ENCODE results near the gene NFKBIL1. TPM values are rescaled to one million over a fixed set of nuclear protein-coding genes. Genes with fewer than 3 reads are reported as not detected.
A peak's percentile ranks its signal among the peaks of the same experiment; 100 is the strongest.
"Not testable (repeated sequence)": the region's sequence is repeated elsewhere in the genome, so short reads cannot be mapped to it uniquely, and the experiment has no call there.

The NFKBIL1 gene
- total and polyA plus RNA-seq, 2 of the 4 experiments (the other 2 are of a cell fraction), result 7.8 to 10.8 TPM

GRCh38 chr6:31588871-31589650 is 41.7 kb downstream of the NFKBIL1 start:
- H3K27ac ChIP-seq (ENCODE audit: insufficient read depth, low read length), result no peak overlapping the region
- H4K8ac ChIP-seq (ENCODE audit: low read depth in 2 of 2, low read length in 2 of 2), result no peak overlapping the region
- H2AFZ ChIP-seq (replicated peaks; ENCODE audit: low read length, poor library complexity), result peak overlapping the region; percentile 60
- H3K79me1 ChIP-seq (ENCODE audit: low read depth in 1 of 2, low read length in 2 of 2), result no peaks in the 10 kb centered on the region
- H3K9ac ChIP-seq (ENCODE audit: low read depth, low read length), result no peak overlapping the region
- H3K14ac ChIP-seq (replicated peaks; ENCODE audit: low read depth, low read length), result no peak overlapping the region
- no peak overlapping the region for H3K56ac ChIP-seq (ENCODE audit: extremely low read depth, insufficient read depth, low read length)
- dilution Hi-C loops (cut with HindIII; ENCODE audit: low sequenced_read_pairs, unreplicated experiment), result no loop called here
- H2BK120ac ChIP-seq (ENCODE audit: low read depth, low read length), result no peak overlapping the region
- TF ChIP-seq SMC3 (IDR thresholded peaks at IDR 0.05; ENCODE audit: low read depth, low read length), result no peak
- no peak for TF ChIP-seq CTCF (conservative IDR thresholded peaks at IDR 0.05; ENCODE audit: low read depth, low read length)
- no peak for TF ChIP-seq NFE2L2 (IDR thresholded peaks at IDR 0.05; ENCODE audit: low read depth, low read length)
- no peak for TF ChIP-seq RFX5 (IDR thresholded peaks at IDR 0.05; ENCODE audit: low read depth, low read length)
- H3K4me3 ChIP-seq (ENCODE audit: insufficient read depth, low read depth, low read length), result no peak overlapping the region
- no peak overlapping the region for H4K5ac ChIP-seq (ENCODE audit: low read depth, low read length)
- no peaks in the 10 kb centered on the region for H4K20me1 ChIP-seq (ENCODE audit: insufficient read depth, low read length)
- no peak overlapping the region for H3K4me2 ChIP-seq (ENCODE audit: low read depth, low read length)
- H3K4me1 ChIP-seq (ENCODE audit: control insufficient read depth, insufficient read depth, low read length), result no peaks in the 10 kb centered on the region; the same call in 1 of the 2 replicates
- H2AK5ac ChIP-seq (ENCODE audit: low read depth, low read length), result no peak overlapping the region
- no peak overlapping the region for H4K91ac ChIP-seq (ENCODE audit: insufficient read depth, low read depth, low read length)
- ChIA-PET CTCF (interaction anchor here (1.1 to 2.9 kb wide), 2 partner anchors 9 kb away, joined by 5 to 9 read pairs; no protein-coding TSS in a partner anchor), POLR2A (ENCODE audit: unreplicated experiment) (no interaction called here)
- intact Hi-C loops (cut with micrococcal nuclease), result no loop called here
- no peak overlapping the region for H2BK15ac ChIP-seq (ENCODE audit: low read depth, low read length)
- H3K4ac ChIP-seq (ENCODE audit: low read depth, low read length), result no peak overlapping the region
- no peak overlapping the region for H2BK20ac ChIP-seq (ENCODE audit: low read depth, low read length)
- DNase-seq (no peak), ATAC-seq (ENCODE audit: low read depth) (peak; percentile 17; the same call in 1 of the 2 replicates)
- no peak overlapping the region for H2BK5ac ChIP-seq (ENCODE audit: low read depth, low read length, poor library complexity, severe bottlenecking)
- BruUV-seq (replicated peaks), result no TSS peak
- 100% methylated on average over 1 of the region's 9 CpGs; no CpG with 5 or more reads in 1 of the 2 experiments for WGBS, 2 experiments (ENCODE audit: extremely low coverage in 2 of 2, insufficient read length in 1 of 2)
- no peaks in the 10 kb centered on the region for H3K9me3 ChIP-seq (ENCODE audit: control insufficient read depth, insufficient read depth, low read length)
- in situ Hi-C loops (cut with MboI; ENCODE audit: low sequenced_read_pairs), result no loop called here
- no peaks in the 10 kb centered on the region for H3K36me3 ChIP-seq (ENCODE audit: control insufficient read depth, insufficient read depth, low read length)
- H2AK9ac ChIP-seq (replicated peaks; ENCODE audit: low read depth, low read length, poor library complexity), result no peak overlapping the region
- peaks cover 11% of the 10 kb centered on the region for H3K27me3 ChIP-seq (ENCODE audit: control insufficient read depth, insufficient read depth, low read length)
- no peak overlapping the region for H3K23ac ChIP-seq (ENCODE audit: low read depth, low read length)
- H3K9me1 ChIP-seq (ENCODE audit: insufficient read depth, low read length), result peaks cover 3% of the 10 kb centered on the region; the same call in 1 of the 2 replicates
- no peak overlapping the region for H3K18ac ChIP-seq (ENCODE audit: low read depth, low read length)

GRCh38 chr6:31590691-31591090 is 43.3 kb downstream of the NFKBIL1 start:
- POLR2A ChIA-PET (ENCODE audit: unreplicated experiment); H3K9me3 ChIP-seq (ENCODE audit: control insufficient read depth, insufficient read depth, low read length); DNase-seq; H3K4me3 ChIP-seq (ENCODE audit: insufficient read depth, low read depth, low read length); H3K27ac ChIP-seq (ENCODE audit: insufficient read depth, low read length); dilution Hi-C loops (cut with HindIII; ENCODE audit: low sequenced_read_pairs, unreplicated experiment); H2BK5ac ChIP-seq (ENCODE audit: low read depth, low read length, poor library complexity, severe bottlenecking); H4K8ac ChIP-seq (ENCODE audit: low read depth in 2 of 2, low read length in 2 of 2); H3K23ac ChIP-seq (ENCODE audit: low read depth, low read length); ATAC-seq (ENCODE audit: low read depth); H2BK15ac ChIP-seq (ENCODE audit: low read depth, low read length); H3K4me1 ChIP-seq (ENCODE audit: control insufficient read depth, insufficient read depth, low read length); H3K9me1 ChIP-seq (ENCODE audit: insufficient read depth, low read length); intact Hi-C loops (cut with micrococcal nuclease); H2BK120ac ChIP-seq (ENCODE audit: low read depth, low read length); H4K5ac ChIP-seq (ENCODE audit: low read depth, low read length); H3K56ac ChIP-seq (ENCODE audit: extremely low read depth, insufficient read depth, low read length); BruUV-seq (replicated peaks); H3K9ac ChIP-seq (ENCODE audit: low read depth, low read length); H3K36me3 ChIP-seq (ENCODE audit: control insufficient read depth, insufficient read depth, low read length); H4K20me1 ChIP-seq (ENCODE audit: insufficient read depth, low read length); H2AK9ac ChIP-seq (replicated peaks; ENCODE audit: low read depth, low read length, poor library complexity); H3K4me2 ChIP-seq (ENCODE audit: low read depth, low read length); in situ Hi-C loops (cut with MboI; ENCODE audit: low sequenced_read_pairs); H4K91ac ChIP-seq (ENCODE audit: insufficient read depth, low read depth, low read length); H3K79me1 ChIP-seq (ENCODE audit: low read depth in 1 of 2, low read length in 2 of 2); H3K18ac ChIP-seq (ENCODE audit: low read depth, low read length); H2AK5ac ChIP-seq (ENCODE audit: low read depth, low read length); H2BK20ac ChIP-seq (ENCODE audit: low read depth, low read length); H2AFZ ChIP-seq (replicated peaks; ENCODE audit: low read length, poor library complexity); H3K4ac ChIP-seq (ENCODE audit: low read depth, low read length); H3K14ac ChIP-seq (replicated peaks; ENCODE audit: low read depth, low read length): not testable (repeated sequence)
- WGBS, 2 experiments (ENCODE audit: extremely low coverage in 2 of 2, insufficient read length in 1 of 2), result 79% methylated on average over 5 of the region's 5 CpGs; no CpG with 5 or more reads in 1 of the 2 experiments
- CTCF ChIA-PET, result interaction anchor here (0.9 kb wide), 1 partner anchor 10 kb away, joined by 3 read pairs; no protein-coding TSS in a partner anchor
- peaks cover 11% of the 10 kb centered on the region for H3K27me3 ChIP-seq (ENCODE audit: control insufficient read depth, insufficient read depth, low read length)

Measured in IMR-90 (cell line).